ENCODE results near the gene RAP1GAP2.
"Not testable (repeated sequence)": the region's sequence is repeated elsewhere in the genome, so short reads cannot be mapped to it uniquely, and the experiment has no call there.

GRCh38 chr17:2819294-2819693, 23.1 kb downstream of the RAP1GAP2 start:
- TF ChIP-seq RCOR1 (IDR thresholded peaks at IDR 0.05; ENCODE audit: low read length); CTCF (IDR thresholded peaks at IDR 0.05); TCF12 (IDR thresholded peaks at IDR 0.05); REST (IDR thresholded peaks at IDR 0.05; ENCODE audit: low read depth, low read length): not testable (repeated sequence)

All from SK-N-SH (cell line).